Ureter (tissue), 1 donor: ENCODE data around the gene MAGI1. TPM values are rescaled to one million over a fixed set of nuclear protein-coding genes. Genes with fewer than 3 reads are reported as not detected.

ENCODE experiments used
- DNase-seq: peaks from one replicate; pipeline ENCODE4 v3.0.0-alpha.2; 2020; ENCODE audit warnings: low spot score
- total RNA-seq: library from RNA; stranded (reverse); gene quantifications from one replicate; pipeline ENCODE4 v1.2.4, GENCODE V29; 2023
- donor health status: DM: yes; HTN: yes; CAD: no.

The MAGI1 gene
- total RNA-seq, 1 donor from 2014 or later = 45.5 TPM

DNA sequence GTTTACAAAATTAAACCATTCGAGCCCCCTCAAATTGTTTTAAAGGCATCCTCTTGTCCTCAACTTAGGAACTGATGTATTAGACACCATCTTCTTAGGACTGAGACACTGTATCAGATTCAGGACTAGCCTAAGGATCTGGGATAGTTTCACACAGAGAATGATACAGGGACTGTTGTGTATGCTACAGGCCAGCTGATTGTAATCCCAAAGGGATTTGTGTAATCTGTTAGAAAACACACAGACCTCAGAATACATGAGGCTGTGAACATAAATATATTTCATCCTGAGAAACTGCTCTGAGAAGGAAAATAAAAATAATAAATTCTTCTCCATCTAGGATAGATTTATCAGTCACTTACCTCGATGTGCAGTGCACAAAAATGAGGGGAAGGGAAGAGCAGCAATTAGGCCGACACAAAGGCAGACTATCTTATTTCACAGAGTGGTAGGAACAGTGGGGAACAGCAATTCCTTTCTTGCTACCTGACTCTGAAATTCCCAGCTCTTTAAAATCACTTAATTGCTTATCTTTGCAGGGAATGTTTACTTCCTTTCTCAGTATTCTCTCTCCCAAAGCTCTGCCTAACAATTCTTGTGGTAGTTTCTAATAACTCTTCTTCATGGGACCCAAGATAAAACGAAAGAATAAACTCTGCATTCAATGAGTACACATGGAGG, 322.5 kb downstream of the MAGI1 start:
- DNase-seq = no peak

DNA sequence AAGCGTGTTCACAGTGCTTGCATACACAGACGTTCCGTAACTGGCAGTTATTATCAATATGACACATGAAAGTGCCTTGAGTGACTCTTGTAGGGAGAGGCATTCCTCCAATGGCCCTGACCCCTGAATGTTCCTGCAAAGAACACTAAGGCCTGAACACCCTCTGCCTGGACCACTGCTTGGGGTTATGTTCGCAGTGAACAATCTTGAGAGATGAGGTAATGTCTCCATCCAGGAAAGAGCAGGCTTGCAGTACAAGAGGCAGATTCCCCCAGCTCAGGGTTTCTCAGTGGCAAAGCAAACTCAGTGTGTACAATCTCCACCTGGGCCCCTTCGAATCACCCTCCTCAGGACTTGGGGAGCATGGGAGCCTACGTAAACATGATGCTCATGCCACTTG, 324.6 kb downstream of the MAGI1 start:
- DNase-seq = no peak

DNA sequence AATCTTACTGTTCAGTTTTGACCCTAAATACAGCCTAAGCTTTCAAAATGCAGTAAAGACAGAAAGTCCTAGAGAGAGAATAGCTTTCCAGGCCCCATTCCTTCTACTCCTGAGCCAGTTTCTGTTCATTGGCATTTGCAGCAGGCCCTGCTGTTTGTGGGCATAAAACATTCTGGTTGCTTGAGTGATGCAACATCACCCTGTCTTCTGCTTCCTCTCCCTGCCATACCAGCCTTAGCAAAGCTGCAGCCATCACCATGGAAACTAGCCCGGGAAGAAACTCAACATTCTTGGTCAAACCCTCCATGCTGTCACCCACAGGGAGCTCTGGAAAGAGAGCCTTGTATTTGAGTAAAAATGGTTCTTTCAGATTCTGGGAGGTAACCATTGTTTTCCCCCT, 325.7 kb downstream of the MAGI1 start:
- no peak for DNase-seq

DNA sequence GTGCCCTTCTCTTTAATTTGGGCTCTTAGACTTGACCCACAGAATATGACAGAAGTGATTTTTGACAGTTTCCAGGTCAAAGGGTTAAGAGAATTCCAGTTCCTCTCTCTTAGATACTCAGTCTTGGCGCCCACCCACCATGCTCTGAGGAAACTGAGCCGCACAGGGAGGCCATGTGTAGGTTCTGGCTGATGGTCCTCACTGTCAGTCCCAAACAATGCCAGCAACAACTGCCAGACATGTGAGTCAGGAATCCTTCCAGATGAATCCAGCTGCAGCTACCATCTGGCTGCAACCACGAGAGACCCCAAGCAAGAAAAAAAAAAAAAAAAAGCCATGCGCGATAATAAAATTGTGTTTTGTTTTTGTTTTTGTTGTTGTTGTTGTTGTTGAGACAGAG, 326.6 kb downstream of the MAGI1 start:
- no peak for DNase-seq

DNA sequence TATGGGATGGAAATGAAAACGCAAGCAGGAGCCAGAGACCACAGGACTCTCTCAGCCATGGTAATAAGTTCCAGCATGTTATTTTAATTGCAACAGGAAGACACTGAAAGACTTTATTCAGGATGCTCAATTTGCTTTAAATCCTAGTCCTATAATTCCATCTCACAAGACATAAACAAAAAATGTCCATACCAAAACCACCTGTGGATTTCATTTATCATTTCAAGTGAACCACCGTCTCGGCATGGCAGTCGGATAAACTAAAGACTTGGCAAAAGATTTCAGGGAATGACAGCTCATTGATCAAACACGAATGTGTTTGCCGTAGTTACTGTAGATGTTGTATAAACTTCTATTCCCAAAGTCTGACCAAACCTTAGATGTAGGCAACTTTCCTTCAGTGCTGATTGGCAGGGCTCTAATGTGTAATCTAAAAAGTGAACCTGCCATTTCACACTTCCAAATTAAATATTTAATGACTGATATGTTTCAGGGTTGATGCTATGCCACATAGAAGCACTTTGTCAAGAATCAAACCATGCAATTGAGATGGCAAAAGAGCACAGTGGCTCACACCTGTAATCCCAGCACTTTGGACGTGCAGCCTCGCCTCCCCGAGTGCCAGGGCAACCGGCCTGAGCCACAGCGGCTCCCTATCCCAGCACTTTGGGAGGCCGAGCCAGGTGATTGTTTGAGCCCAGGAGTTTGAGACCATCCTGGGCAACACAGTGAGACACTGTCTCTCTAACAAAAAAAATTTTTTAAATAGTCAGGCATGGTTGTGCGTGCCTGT, 331.7 kb downstream of the MAGI1 start:
- DNase-seq = no peak

DNA sequence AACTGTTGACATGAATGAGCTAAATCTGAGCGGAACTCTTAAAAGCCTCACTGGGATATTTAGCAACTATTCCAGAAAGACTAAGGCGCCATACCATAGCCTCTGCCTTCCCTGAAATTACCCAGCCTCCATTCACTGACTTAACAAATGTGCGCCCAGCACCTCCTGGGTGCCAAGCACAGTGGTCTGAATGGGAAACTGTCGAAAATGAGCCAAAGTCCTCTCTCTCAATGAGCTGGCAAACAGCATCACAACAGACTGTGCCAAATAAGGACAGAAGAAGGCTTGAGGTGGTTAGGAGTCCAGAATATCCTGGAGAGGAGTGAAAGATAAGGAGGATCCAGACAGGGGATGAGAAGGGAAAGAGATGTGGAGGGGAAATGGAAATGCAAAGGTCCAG, 332.4 kb downstream of the MAGI1 start:
- no peak for DNase-seq

DNA sequence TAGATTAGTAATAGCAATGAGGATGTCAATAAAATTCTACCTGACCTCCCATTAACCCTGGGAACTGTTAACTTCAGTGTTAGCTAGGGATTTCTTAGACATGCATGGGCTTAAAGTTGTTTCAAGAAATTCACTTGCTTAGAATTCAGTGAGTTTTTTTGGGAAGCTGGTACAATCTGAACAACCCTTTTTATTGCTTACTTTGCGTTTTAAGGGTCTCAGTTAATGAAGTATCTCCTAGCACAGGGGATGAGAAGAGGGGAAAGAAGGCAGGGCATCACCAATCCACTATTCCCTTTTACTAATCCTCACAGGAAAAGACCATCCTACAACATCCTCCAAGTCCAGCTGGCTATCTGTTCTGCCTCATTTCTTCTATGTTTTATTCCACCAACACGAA, 334.9 kb downstream of the MAGI1 start:
- no peak for DNase-seq

DNA sequence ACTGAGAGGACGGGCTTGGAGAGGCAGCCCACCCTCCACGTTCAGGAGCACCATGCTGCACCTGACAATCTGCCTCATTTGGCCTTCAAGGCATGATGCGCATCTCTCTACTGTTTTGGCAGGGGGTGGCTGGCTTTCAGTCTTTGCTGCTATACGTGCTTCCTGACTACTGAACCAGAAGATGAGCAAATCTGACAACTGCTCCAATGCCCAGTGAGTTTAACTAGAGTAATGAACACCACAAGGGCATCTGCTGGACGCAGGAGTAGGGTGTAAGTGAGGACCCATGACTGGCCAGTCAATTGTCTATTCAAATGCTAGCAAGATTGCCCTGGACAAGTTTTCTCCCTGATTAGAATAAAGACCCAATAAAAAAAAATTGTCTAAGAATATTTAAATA, 335.7 kb downstream of the MAGI1 start:
- DNase-seq = no peak

DNA sequence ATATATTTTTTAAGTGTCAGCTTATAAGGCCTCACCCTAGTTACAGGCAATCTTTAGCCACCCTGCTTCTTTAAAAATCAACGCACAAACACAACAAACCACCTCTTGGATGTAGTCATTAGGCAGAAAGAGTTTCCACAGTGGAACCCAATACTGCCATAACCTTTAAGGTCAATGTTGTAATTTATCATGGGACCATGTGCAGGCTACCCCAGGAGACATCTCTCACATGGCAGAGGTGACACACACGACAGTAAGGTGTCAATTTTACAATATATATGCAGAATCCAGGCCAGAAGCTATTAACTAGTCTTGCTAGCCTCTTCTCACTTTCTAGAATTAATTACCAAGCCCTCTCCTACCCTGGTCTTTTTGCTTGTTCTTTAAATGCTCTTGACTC, 336.5 kb downstream of the MAGI1 start:
- no peak for DNase-seq

DNA sequence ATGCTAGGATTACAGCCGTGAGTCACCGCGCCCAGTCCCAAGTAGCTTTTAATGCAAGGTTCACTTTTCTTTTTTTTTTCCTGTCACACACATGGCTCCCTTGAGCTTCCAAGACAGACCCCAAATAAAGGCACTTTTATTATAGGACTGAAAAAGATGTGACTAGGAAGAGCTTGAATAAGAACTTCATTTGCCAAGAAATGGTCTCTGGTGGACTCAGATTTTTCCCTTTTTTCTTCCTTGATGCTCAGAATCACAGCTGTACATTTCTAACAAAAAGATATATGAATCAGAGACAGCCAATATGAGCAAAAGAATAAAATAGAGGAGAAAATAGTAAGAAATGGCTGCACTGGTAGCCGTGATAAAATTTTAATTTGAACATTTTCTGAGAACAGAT, 337.2 kb downstream of the MAGI1 start:
- no peak for DNase-seq

DNA sequence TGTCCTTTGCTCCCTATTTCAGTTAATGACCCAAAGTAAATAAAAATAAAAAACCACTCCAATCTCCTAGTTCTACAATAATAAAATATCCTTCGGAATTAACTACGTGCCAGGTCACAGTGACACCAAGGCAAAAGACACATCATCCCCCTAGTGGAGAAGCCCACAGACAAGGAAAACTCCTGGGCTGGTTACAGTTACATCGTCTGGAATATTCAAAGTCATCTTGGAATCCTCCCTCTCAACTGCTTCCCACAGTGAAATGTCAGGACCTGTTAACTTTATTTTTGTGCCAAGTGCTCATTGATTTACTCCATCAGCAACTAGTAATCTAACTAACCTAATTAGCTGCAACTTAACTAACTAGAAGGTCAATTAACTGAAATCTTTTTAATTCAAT, 349.3 kb downstream of the MAGI1 start:
- DNase-seq = no peak

DNA sequence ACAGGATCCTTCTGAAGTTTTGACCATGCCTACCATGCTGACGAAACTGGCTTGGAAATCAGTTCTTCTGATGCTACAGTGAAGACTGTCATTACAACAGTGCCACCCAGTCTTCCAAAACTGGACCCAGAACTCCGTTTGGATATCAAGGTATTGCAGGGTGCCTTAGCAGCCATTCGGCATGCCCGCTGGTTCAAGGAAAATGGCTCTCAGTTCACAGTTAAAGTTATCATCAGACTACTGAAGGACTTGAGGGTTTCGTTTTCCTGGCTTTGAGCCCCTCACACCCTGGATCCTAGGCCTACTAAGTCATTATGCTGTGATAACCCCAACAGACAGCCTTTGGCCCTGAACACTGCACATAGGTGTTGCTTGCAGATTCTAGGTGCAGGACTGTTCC, 351.0 kb downstream of the MAGI1 start:
- DNase-seq = no peak

DNA sequence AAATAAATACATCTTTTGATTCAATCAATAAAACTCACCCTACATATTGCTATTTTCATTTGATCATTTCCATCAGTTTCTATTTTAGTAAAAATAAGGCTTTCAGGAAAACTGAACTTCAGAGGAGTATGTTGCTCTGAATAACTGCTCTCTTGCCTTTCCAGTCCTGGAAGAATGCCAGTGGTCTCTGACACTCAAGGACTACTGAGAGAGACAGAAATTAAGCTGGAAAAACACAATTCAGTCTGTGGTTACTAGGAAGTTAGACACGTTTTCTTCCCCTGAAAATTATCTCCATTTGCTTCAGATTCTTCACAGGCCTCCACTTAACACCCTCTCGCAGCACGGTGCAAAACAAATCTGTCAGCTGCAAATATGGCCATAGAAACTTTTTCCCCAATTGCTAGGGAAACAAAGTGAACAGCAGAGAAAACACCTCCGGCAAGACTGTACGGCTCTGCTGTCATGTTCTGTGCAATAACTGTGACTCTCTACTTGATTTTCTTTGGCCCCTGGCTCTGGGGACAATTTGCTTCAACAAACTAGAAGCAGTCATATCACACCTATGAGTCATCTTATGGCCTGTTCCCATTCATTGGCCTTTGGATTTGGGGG, 353.0 kb downstream of the MAGI1 start:
- DNase-seq = no peak

DNA sequence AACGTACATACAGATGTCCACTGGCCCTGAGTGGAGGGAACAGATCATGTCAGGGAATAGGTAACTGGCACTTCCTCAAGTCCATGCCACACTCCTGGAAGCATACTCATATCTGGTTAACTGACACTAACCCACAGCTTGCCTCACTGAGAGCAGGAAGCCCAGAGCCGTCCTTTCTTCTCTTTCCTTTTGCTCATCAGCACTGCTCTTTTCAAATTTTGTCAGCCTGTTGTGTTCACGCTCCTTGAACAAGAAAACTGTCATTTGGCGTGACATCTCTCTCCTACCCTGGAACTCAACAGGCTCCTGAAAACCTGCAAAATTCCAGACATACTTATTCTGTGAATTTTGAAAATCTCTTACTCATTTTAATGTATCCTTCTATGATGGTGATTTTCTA, 360.2 kb downstream of the MAGI1 start:
- no peak for DNase-seq

DNA sequence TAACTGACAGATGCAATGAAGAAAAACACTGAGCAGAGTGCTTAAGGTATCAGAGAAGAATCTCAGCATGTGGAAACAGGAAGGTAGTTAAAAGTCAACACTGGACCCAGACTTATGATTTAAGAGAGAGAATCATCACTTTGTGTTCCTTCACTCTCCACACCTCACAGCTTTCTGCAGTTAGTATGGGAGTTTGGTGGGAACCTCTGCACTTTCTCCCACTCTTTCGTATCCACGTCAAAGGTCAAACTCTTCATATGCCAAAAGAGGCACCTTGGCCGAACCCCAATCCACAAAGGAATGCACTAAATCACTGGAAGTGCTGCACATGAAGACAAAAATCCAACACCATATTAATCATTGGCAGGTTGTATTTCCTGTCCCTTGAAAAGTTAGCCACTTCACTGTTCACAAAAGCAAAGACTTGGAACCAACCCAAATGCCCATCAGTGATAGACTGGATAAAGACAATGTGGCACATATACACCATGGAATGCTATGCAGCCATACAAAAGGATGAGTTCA, 361.2 kb downstream of the MAGI1 start:
- DNase-seq = no peak

DNA sequence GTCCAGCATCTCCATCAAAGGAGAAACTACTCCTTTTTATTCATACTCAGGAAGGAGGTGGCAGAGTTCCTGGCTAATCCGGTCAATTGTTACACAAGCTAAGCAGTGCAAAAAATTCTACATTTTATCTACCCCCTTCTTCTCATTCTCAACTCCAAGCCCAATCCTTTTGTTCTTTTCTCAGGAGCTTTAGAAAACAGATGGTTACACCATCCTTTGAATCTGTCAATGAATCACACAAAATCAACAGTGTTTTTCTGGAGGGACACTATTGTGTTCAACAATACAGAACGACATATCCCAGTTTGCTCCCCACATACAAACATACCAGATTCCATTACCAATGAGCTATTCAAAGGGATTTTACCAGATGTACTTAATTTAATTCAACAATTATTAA, 362.1 kb downstream of the MAGI1 start:
- DNase-seq = no peak

DNA sequence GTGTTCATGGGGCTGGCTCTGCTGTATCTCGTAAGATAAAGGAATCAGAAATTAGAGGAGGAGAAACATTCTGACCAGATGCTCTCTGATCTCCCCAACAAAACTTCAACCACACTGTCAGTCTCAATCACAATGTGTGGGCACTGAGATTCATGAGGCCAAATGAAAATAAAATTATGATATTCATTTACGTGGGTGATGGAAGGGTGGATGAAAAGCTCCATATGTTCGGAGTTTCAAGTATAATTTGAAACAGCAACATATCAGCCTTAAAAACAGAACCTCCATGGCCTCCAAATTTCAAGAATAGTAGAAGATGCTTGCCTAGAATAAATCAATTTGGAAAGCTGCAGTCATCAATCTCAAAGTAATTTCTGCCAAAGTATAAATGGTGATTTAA, 363.7 kb downstream of the MAGI1 start:
- no peak for DNase-seq

DNA sequence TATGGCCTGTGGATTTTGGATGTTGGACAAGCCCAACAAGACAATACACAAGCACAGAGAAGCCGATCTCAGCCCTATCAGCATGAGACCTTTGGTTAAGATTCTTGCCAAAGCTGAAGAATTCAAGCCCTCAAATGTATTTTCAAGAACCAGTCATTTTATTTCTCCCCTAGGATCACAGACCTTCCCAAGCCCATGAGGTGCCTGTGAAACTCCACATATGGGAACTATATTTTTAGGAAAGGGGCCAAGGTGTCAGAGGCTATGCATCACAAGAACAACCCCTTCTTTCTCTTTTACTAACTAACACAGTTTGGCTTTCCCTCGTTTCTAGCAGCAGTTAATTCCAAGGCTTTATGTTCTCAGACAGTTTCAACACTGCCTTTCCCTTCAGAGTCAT, 364.5 kb downstream of the MAGI1 start:
- DNase-seq = no peak

DNA sequence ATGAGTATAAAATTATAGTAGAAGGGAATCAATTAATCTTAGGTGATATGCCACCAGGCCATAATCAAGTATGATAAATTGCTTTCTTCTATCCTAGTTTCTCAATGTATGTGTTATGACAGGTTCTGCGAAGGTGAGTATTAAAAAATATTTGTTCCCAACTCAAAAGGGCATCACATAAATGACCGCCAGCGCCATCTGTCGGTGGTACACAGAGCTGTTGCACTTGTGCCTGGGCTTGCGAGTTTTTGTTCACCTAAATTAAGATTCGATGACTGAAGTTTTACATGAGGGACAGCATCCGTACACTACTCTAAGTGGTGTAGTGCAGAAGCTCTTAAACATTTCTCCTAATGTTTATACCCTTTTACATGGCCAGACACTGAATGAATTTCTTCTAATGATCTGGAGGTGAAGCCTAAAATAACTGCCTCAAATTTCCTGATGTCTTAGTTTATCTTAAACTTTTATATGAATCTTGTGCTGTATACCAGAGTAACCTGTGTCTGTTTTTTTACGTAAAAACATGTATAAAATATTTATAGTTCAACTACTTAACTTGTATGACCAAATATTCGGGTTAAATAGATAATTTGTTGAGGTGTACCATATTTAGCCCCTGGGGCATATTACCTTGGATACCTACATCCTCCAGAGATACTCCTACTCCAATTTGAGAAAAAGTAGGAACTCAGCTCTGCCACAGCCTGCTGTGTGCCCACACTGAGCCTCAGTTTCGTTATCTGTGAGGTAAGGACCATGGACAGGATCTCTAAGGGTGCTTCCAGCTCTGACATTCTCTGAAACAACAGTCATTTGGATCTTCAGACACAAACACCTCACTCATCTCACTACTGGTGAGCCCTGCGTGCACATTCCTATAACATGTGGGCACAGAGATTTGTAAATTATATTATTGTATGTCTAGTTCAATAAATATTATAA, 365.6 kb downstream of the MAGI1 start:
- no peak for DNase-seq

DNA sequence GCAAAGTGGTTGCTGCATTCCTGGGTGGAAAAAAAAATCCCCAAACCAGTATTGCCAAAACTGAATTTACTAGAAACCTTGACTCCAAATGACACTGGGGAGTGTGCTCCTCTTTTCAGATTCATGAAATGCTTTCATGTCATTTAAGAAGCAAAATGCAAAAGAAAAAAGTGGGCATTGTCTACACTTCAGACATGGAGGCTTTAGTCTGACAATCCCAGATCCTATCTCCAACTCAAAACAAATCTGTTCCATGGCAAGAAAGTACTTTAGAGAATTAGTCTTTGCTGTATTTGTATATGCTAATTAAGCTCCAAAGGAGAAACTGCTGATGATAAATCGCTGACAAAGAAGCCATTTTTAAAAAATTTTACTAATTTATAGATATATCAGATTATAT, 366.7 kb downstream of the MAGI1 start:
- no peak for DNase-seq

DNA sequence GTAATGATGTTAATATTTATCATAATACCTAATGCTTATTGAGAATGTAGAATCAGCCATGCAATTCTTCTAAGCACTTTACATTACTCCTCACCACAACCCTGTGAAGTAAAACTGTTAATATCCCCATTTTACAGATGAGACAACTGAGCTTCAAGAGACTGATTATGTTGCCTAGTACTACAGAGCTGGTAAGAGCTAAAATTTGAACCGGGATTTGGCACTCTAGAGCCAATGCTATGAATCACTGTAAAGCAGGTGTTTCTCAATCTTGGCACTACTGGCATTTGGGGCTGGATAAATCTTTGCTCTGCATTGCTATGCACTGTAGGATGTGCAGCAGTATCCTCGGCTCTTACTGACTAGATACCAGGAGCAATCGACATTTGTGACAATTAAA, 367.7 kb downstream of the MAGI1 start:
- no peak for DNase-seq
